GM18499 (cell line): Measurements from ENCODE around the gene TULP1.

ENCODE experiments used
- ATAC-seq: cut with Tn5 transposase; IDR thresholded peaks from one replicate; pipeline ENCODE4 v1.9.1; 2021; ENCODE audit warnings: moderate number of reproducible peaks; ENCODE audit not compliant: insufficient read depth, unreplicated experiment

TULP1 gene

DNA sequence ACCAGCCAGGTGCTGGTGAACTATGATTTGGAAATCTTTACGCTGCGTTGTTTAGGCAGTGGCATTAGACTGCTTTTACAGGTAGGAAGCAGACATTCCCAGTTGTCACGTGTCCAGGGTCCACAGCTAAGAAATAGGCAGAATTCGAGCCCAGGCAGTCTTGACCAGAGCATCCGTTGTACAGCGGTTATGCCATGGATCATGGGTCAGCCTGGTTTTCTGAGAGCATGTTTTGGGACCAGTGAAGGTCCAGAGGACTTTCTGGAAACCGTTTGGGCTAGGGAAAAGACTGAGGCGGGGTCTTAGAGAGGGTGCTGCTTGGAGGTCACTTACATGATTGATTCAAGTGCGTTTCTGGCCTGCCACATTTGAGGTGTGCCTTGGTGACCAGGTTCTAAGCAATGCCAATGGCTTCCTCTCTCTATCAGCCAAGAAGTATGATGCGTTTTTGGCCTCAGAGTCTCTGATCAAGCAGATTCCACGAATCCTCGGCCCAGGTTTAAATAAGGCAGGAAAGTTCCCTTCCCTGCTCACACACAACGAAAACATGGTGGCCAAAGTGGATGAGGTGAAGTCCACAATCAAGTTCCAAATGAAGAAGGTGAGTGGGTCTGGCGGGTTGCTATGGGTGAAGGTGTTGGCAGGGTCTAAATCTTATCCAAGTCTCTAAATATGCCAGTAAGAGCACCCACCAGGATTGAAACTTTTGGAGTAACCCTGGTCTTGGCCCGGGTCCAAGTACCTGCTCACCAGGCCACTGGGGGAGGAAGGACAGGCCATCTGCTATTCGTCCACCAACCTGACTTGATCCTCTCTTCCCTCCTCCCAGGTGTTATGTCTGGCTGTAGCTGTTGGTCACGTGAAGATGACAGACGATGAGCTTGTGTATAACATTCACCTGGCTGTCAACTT lies 42.7 kb downstream of the TULP1 start:
- ATAC-seq, result no peak

DNA sequence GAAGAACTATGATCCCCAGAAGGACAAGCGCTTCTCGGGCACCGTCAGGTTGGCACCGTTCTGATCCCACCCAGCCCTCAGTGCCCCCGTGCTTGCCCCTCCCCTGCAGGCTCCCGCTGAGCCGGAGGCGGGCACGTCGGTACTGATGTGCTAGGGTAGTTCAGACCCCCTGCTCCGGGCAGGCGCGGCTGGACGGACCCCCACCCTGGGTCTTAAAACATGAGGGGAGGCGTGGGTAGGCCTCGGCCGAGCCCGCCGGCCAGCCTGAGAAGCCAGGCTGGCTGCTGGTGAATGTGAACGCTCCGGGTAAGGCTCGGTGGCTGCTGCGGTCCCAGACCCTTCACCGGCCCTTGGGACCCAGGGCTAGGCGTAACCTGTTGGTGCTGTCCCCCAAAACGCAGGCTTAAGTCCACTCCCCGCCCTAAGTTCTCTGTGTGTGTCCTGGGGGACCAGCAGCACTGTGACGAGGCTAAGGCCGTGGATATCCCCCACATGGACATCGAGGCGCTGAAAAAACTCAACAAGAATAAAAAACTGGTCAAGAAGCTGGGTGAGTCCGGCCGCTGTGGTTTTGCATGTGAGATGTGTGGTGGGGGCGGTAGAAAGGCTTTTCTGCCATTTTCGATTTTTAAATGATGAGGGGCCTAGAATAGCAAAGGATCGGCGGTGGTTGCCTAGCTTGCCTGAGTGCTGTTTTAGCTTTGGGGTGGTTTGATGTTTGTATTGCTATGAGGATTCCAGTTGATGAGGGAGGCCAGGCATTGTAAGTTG lies 43.5 kb downstream of the TULP1 start:
- ATAC-seq, result no peak

DNA sequence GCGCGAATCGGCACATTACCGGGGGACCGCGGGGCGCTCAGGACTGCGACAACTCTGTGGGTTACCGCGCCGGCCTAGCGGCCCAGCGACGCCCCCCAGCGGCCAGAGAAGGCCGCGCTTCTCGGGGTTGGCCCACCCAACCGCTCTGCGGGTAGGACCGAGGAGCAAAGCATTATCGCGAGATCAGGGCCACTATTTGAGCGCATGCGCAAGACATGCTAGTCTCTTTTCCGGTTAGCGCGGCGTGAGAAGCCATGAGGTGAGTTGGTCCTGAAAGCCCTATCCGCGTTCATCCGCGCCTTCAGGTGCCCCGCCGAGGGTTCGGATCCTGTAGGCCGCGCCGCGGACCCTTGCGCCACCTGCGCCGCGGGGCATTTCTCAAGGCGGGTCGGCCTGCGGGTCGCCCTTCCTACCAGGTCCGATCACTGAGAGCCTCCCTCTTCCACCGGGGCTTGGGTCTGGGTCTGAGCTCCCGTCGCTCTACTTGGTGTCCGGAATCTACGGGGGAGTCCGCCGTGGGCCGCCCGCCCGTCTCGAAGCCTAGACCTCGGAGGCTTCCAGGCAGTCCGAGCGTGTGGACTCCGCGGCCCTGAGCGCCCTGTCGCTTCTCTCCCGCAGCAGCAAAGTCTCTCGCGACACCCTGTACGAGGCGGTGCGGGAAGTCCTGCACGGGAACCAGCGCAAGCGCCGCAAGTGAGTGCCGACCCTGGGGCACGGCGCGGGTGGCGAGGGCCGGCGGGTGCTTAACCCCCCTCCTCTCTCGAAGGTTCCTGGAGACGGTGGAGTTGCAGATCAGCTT lies 44.3 kb downstream of the TULP1 start, which contains the start of gene RPL10A:
Gene RPL10A (plus strand): TSS at position 221 of the 799 bp plus-strand sequence. CDS start 34 bp downstream, at position 255.
- peak; percentile 73 for ATAC-seq

DNA sequence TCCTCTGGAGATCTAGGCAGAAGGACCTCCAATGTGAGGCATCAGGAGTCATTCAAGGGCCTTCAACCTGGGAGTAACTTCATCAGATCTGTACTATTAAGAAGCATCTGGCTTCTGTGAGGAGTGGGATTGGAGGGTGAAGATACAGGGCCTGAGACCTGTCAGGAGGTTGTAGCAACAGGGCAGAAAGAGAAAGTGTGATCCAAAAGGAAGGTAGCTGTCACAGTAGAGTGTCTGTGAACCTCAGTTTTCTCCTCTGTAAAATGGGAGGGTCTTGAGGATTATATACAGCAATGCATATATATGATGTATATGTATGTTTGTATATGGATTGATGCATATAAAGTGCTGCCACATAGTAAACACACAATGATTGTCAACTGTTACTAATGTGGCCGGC lies 47.0 kb downstream of the TULP1 start:
- no peak for ATAC-seq

GRCh38 chr6:35463292-35463691 lies 49.4 kb downstream of the TULP1 start:
- no peak for ATAC-seq

- ATAC-seq, result no peak
Observed at GRCh38 chr6:35461270-35461669, 51.4 kb downstream of the TULP1 start.

DNA sequence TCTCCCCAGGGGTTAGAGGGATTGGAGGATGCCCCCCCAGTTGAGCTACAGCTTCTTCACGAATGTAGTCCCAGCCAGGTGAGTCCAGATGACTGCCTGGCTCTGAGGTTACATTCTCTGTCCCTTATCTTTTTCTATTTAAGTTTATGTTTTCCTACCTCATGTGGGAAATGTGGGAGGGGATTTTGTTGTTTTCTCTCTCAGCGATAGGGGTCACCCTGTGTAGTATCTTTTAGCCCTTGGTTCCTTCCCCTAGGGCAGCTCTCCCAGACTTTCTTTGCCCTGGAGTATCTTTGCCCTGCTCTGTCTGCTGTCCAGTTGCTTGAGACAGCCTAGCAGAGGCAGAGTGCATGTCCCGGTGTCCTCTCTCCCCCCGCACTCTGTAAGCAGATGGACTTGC lies 54.8 kb downstream of the TULP1 start:
- ATAC-seq, result no peak

- ATAC-seq, result no peak
Observed at GRCh38 chr6:35454391-35455110, 58.1 kb downstream of the TULP1 start.

- ATAC-seq, result no peak
Observed at GRCh38 chr6:35453236-35453635, 59.5 kb downstream of the TULP1 start.

GRCh38 chr6:35452183-35453090 lies 60.3 kb downstream of the TULP1 start, which contains the start of gene FANCE:
TSS of gene FANCE (plus strand) at chr6:35452338. CDS start at chr6:35452546, 208 bp downstream.
- peak; percentile 66 for ATAC-seq

DNA sequence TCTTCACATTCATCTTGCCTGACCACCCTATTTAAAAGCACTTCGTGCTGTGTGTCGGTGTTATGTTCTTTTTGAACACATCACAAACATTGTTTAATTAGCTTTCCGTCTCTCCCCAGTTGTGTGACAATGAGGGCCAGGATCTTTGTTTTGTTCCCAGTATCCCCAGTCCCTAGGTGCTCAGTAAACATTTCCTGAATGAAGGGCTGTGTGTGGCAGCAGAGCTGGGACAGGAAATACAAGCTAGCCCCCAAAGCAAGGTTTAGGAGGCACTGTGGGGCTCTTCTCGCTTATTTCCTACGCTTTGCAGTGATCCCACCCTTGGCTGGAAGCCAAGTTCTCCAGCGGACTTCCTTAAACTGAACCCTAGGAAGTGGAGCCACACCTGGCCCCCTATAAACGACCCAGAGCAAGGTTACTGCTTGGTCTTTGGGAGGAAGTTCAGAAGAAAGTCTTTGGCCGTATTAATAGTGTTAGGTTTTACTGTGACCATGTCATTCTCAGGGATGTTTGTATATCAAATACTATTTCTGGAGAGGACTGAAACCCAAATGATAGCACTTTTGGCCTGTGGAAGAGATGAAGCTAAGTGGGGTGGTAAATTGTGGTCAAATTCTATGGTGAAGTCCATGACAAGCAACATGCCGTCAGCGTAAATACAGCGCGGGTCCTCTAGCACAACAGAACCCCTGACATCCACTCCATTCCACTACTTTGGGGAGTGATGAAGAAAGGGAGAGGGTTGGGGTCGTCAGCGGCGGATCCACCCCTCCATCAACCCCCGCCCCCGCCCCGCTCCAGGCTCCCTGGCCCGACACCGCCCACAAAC lies 61.1 kb downstream of the TULP1 start:
- no peak for ATAC-seq

GRCh38 chr6:35449287-35449881 lies 63.3 kb downstream of the TULP1 start:
- ATAC-seq, result no peak

GRCh38 chr6:35448191-35448590 lies 64.5 kb downstream of the TULP1 start:
- no peak for ATAC-seq
